ENCODE data around the gene CNOT2.
"Not testable (repeated sequence)": the region's sequence is repeated elsewhere in the genome, so short reads cannot be mapped to it uniquely, and the experiment has no call there.

CNOT2 gene

DNA sequence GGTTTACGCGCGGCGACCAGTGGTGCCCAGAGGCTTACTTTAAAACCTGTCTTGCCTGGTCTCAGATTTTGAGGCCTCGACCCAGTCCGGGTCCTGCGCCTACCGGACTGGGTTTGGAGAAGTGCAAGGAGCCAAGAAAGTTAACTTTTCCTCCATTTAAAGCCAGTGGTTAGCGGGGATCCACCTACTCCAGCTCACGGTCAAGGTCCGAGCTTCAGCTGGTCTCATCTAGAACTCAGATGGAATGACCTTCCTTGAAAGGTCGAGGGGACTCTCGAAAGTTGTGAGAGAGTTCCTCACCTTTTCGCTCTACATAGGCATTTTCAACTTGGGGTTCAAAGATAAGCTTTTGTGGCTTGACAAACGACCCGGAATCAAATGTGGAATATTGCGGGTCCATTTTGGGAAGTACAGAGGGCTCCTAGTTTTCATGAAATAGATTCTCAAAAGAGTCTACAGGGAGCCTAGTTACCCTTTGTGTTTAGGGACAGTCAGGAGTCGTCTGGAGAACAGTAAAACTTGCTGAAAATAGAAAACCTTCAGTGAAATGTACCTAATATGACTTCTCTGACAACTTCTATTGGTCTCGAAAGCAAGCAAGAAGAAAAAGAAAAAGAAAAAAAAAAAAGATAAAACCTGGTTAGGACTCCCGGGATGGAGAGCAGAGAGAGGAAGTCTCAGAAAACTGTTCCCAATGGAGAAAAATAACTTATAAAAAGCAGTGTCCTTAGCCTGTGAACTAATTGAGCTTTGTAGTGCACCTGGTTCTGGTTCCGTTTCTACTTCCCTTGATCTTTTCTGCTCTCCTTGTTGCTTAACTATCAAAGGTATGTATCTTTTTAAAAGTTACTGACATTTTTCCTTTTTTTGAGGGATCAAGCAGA lies 124.3 kb downstream of the CNOT2 start:
- DNase-seq, result no peak

- DNase-seq, result no peak
These were observed 129.6 kb downstream of the CNOT2 start for GRCh38 chr12:70372881-70373280.

- DNase-seq, result no peak
These were observed 136.6 kb downstream of the CNOT2 start for GRCh38 chr12:70379846-70380245.

- DNase-seq, result no peak
These were observed 140.3 kb downstream of the CNOT2 start for GRCh38 chr12:70383484-70383883.

DNA sequence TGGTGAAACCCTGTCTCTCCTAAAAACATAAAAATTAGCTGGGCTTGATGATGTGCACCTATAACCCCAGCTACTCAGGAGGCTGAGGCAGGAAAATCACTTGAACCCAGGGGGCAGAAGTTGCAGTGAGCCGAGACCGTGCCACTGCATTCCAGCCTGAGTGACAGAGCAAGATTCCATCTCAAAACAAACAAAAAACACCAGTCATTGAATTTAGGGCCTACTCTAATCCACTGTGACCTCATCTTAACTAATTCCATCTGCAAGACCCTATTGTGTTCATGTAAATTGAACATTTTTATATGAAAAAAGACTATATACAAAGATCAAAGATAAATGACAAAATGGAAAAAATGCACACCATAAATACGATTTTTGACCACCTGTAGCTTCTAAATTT lies 140.7 kb downstream of the CNOT2 start:
- no peak for DNase-seq

DNA sequence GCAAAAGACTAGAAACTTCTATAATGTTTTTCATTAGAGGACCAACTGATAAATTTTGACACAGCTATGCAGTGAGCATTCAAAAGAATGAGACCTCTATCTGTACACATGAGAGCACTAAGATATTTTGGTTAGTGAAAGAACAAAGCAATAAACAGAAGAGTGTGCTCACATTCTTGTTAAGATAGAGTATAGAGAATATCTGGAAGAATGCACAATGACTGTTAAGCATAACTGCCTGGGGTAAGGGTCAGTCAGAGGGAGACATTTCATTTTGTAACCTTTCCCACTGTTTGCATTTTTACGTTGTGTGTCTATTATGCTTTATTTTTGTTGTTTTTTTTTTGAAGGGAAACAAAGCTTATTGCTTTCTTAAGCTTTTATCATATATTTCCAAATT lies 143.5 kb downstream of the CNOT2 start:
- no peak for DNase-seq

GRCh38 chr12:70389678-70390077 lies 146.4 kb downstream of the CNOT2 start:
- DNase-seq, result no peak

GRCh38 chr12:70392631-70393030 lies 149.4 kb downstream of the CNOT2 start:
- DNase-seq, result not testable (repeated sequence)

- DNase-seq, result no peak
These were observed 150.7 kb downstream of the CNOT2 start for GRCh38 chr12:70393787-70394499.

DNA sequence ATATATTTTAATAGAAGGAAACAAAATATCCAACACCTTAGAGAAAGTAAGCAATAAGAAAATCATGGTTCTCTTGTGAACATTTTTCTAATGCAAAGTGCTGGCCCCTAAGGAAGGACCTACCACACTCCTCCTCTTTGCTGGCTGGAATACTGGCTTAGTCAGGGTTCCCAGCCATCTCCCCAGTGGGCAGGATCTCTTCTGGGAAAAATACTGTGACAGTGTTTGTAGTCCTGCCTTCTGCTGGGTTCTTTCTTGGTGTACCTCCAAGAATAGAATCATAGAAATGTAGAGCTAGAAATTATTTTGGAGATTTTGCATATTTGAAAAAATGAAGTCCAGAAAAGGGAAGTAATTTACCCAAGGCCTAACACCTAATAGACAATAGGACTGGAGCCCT lies 154.8 kb downstream of the CNOT2 start:
- no peak for DNase-seq

GRCh38 chr12:70398862-70399261 lies 155.6 kb downstream of the CNOT2 start:
- no peak for DNase-seq

DNA sequence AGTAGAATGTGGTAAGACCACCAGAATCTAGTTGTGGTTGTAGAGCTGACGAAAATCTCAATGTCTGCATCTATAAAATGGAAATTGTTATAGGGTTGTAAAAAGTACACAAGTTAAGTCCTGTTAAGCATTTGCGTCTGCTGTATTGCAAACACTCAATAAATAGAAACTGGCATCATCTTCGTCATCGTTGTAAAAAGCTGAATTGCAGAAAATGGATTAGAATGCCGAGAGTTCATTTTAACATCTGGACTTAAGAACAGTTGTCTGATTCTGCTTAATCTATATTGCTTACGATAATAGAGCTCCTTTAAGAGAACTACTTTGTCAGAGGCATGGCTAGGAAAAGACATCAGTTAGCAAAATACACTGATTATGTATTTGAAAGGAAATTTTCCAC lies 156.1 kb downstream of the CNOT2 start:
- no peak for DNase-seq

GRCh38 chr12:70400124-70400523 lies 156.9 kb downstream of the CNOT2 start:
- DNase-seq, result no peak

GRCh38 chr12:70402597-70402996 lies 159.4 kb downstream of the CNOT2 start:
- DNase-seq, result no peak

- no peak for DNase-seq
These were observed 160.6 kb downstream of the CNOT2 start for GRCh38 chr12:70403826-70404225.
